Keratinocyte (primary cell): Measurements from ENCODE around the gene KCNH8.

Experiments
- EZH2 ChIP-seq: IDR thresholded peaks from one replicate; pipeline ENCODE4 v1.6.1; 2012; ENCODE audit warnings: inconsistent platforms, mild to moderate bottlenecking, low read length, moderate library complexity
- TF ChIP-seq, protein P1 (sequence below), 3 experiments: IDR thresholded peaks in 1 of 3; conservative IDR thresholded peaks in 1 of 3; optimal IDR thresholded peaks in 1 of 3; 2 replicates in 2 of 3; 3 replicates in 1 of 3; pipeline versions ENCODE3 to v1.5.1; 2011; ENCODE audit warnings: low read length in 3 of 3, mild to moderate bottlenecking in 3 of 3, moderate library complexity in 2 of 3, control low read depth in 1 of 3, inconsistent platforms in 1 of 3; ENCODE audit not compliant: insufficient read depth in 2 of 3; ENCODE audit errors: extremely low read depth in 1 of 3

DNA sequence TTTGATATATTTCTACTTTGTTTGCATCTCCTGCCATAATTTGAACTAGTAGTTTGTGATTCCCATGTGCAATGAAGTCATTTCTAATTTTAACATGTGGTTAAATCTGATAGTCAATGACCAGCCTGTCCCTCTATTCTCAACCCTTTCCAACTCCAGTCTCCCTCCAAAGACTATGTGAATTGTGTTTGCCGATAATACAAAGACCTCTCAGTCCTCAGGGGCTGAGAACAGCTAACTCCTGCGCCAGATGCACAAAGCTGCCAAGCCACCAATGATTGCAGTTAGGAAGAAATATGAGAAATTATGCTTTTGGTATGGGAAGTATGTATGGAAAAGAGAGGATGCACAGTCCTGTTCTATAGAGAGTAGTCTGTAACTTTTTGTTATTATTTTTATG, 54.0 kb downstream of the KCNH8 start:
- TF ChIP-seq EZH2: no peak
- TF ChIP-seq, protein P1, sequence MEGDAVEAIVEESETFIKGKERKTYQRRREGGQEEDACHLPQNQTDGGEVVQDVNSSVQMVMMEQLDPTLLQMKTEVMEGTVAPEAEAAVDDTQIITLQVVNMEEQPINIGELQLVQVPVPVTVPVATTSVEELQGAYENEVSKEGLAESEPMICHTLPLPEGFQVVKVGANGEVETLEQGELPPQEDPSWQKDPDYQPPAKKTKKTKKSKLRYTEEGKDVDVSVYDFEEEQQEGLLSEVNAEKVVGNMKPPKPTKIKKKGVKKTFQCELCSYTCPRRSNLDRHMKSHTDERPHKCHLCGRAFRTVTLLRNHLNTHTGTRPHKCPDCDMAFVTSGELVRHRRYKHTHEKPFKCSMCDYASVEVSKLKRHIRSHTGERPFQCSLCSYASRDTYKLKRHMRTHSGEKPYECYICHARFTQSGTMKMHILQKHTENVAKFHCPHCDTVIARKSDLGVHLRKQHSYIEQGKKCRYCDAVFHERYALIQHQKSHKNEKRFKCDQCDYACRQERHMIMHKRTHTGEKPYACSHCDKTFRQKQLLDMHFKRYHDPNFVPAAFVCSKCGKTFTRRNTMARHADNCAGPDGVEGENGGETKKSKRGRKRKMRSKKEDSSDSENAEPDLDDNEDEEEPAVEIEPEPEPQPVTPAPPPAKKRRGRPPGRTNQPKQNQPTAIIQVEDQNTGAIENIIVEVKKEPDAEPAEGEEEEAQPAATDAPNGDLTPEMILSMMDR (optimal IDR thresholded peaks at IDR 0.05 in 1 of 3, IDR thresholded peaks at IDR 0.05 in 1 of 3, conservative IDR thresholded peaks at IDR 0.05 in 1 of 3; ENCODE audit: extremely low read depth in 1 of 3, insufficient read depth in 2 of 3, low read length in 3 of 3): no peak
